Keratinocyte (primary cell): ENCODE data around the gene SPAG16. TPM values are rescaled to one million over a fixed set of nuclear protein-coding genes. Genes with fewer than 3 reads are reported as not detected.

ENCODE experiments used
- DNase-seq: peaks from one replicate; pipeline ENCODE4 v3.0.0-alpha.2; 2011; ENCODE audit warnings: low read depth, missing footprints, low spot score
- FAIRE-seq: peaks from 2 replicates; lab custom pipeline; 2011; peaks lifted over from hg19 to GRCh38; lab: Jason Lieb, UNC
- H2AFZ ChIP-seq: 2 replicates; pipeline ENCODE4 v1.6.0; 2012; ENCODE audit warnings: low read length, control low read depth, inconsistent platforms; ENCODE audit not compliant: control insufficient read depth
- H3K27ac ChIP-seq: 2 replicates; pipeline ENCODE4 v1.5.1; 2011; ENCODE audit warnings: low read length; ENCODE audit not compliant: control insufficient read depth, insufficient read depth
- H3K27me3 ChIP-seq: 3 replicates; pipeline ENCODE4 v1.6.0; 2011; ENCODE audit warnings: low read length; ENCODE audit not compliant: control insufficient read depth, insufficient read depth; ENCODE audit errors: extremely low read depth
- H3K36me3 ChIP-seq, 2 experiments: 2 replicates in 1 of 2; 3 replicates in 1 of 2; pipeline ENCODE4 v1.5.1; 2011; ENCODE audit warnings: low read length in 2 of 2, mild to moderate bottlenecking in 1 of 2; ENCODE audit not compliant: control insufficient read depth in 2 of 2, insufficient read depth in 2 of 2; ENCODE audit errors: extremely low read depth in 1 of 2
- H3K4me1 ChIP-seq: 3 replicates; pipeline ENCODE4 v1.5.1; 2011; ENCODE audit warnings: low read length; ENCODE audit not compliant: control insufficient read depth, insufficient read depth; ENCODE audit errors: extremely low read depth
- H3K4me2 ChIP-seq: 3 replicates; pipeline ENCODE4 v1.6.0; 2011; ENCODE audit warnings: low read depth, low read length; ENCODE audit not compliant: control insufficient read depth, insufficient read depth; ENCODE audit errors: extremely low read depth
- H3K4me3 ChIP-seq, 3 experiments: fragments of 200-600 bp in 1 of 3; sonication (generic) in 1 of 3; 2 replicates in 2 of 3; 3 replicates in 1 of 3; pipeline ENCODE4 v1.5.1; 2011 to 2016; ENCODE audit warnings: low read length in 3 of 3, mild to moderate bottlenecking in 3 of 3, control low read depth in 2 of 3, inconsistent platforms in 1 of 3, low read depth in 1 of 3, mixed read lengths in 1 of 3, mixed run types in 1 of 3, moderate library complexity in 1 of 3; ENCODE audit not compliant: control insufficient read depth in 2 of 3, insufficient read depth in 2 of 3; ENCODE audit errors: extremely low read depth in 1 of 3
- H3K79me2 ChIP-seq: 2 replicates; pipeline ENCODE4 v1.6.0; 2012; ENCODE audit warnings: low read length; ENCODE audit not compliant: control insufficient read depth, insufficient read depth
- H3K9ac ChIP-seq: 3 replicates; pipeline ENCODE4 v1.6.0; 2011; ENCODE audit warnings: low read length; ENCODE audit not compliant: control insufficient read depth, insufficient read depth; ENCODE audit errors: extremely low read depth
- H3K9me1 ChIP-seq: 3 replicates; pipeline ENCODE4 v1.6.0; 2011; ENCODE audit warnings: low read length; ENCODE audit not compliant: control insufficient read depth, insufficient read depth; ENCODE audit errors: extremely low read depth
- H3K9me3 ChIP-seq: 2 replicates; pipeline ENCODE4 v1.5.1; 2012; ENCODE audit warnings: low read depth, low read length; ENCODE audit not compliant: control insufficient read depth
- H4K20me1 ChIP-seq: 3 replicates; pipeline ENCODE4 v1.6.0; 2011; ENCODE audit warnings: low read length; ENCODE audit not compliant: control insufficient read depth, insufficient read depth; ENCODE audit errors: extremely low read depth
- EZH2 ChIP-seq: IDR thresholded peaks from one replicate; pipeline ENCODE4 v1.6.1; 2012; ENCODE audit warnings: inconsistent platforms, mild to moderate bottlenecking, low read length, moderate library complexity
- dilution Hi-C: fragments of 300-500 bp; cut with MboI; formaldehyde crosslinking; loops from one replicate; pipeline ENCODE4 v1.7.0; 2020; ENCODE audit warnings: low sequenced_read_pairs; ENCODE audit not compliant: extremely low pct_ligation_motif_present
- polyA plus RNA-seq, 5 experiments: library from polyadenylated mRNA; depleted of rRNA in 3 of 5; stranded (reverse) in 3 of 5; stranded (forward) in 1 of 5; unstranded in 1 of 5; fragments of >200 nt; gene quantifications; 1 replicate in 1 of 5; 2 replicates in 3 of 5; 3 replicates in 1 of 5; pipeline versions ENCODE4 v1.2.1 to v1.2.3, GENCODE V29; 2011 to 2012; ENCODE audit warnings: missing spikeins in 2 of 5, low read depth in 1 of 5, low replicate concordance in 1 of 5
- TF ChIP-seq, protein P1 (sequence below), 3 experiments: IDR thresholded peaks in 1 of 3; conservative IDR thresholded peaks in 1 of 3; optimal IDR thresholded peaks in 1 of 3; 2 replicates in 2 of 3; 3 replicates in 1 of 3; pipeline versions ENCODE3 to v1.5.1; 2011; ENCODE audit warnings: low read length in 3 of 3, mild to moderate bottlenecking in 3 of 3, moderate library complexity in 2 of 3, control low read depth in 1 of 3, inconsistent platforms in 1 of 3; ENCODE audit not compliant: insufficient read depth in 2 of 3; ENCODE audit errors: extremely low read depth in 1 of 3

SPAG16 gene
- polyA plus RNA-seq, 1 donor (not counting 4 experiments of a cell fraction or from before 2014, with no cell fraction given), result 19.6 TPM

DNA sequence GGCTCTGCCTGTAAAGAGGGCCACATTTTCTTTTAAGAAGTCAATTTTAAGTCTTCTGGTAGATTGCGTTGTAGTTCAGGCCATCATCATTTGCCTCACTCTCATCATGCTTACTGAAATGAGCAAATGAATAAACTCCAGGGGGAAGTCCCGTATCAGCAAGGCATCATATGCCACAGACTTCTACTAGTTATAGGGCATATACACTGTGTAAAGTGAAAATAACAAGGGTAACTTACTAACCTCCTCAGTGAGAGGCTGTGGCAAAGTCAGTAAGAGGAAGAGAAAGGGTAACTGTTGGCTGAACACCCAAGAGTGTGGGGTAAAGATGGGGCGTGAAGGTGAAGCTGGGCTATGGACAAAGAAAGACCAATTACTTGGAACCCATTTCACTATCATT, 456.2 kb downstream of the SPAG16 start:
- Histone ChIP-seq H3K79me2 (no peaks in the 10 kb centered on the region), H2AFZ (no peak overlapping the region)
- no peak for FAIRE-seq

DNA sequence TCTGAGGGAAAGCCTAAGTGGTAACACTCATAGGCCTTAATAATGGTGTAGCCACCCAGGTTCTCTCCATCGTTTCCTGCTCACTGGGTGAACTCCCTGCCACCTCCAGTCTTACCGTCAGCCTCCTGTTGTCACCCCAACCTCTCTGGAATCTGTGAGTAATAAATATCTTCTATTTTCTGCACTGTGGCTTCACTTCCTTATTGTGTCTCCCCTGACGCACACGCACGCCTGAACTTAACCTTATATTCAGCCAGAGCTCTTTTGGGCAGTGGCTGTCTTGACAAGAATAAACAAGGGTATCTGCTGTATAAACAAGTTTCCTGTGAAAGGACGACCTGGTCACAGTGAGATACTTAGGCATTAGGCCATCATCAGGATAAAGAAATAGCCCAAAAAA, 467.2 kb downstream of the SPAG16 start:
- Histone ChIP-seq H3K27ac (no peak overlapping the region), H3K9me1 (no peaks in the 10 kb centered on the region), H3K9ac (no peak overlapping the region), H3K9me3 (no peaks in the 10 kb centered on the region), H2AFZ (no peak overlapping the region), H3K4me2 (no peak overlapping the region), H4K20me1 (no peaks in the 10 kb centered on the region), H3K4me3 (no peak overlapping the region), H3K79me2 (no peaks in the 10 kb centered on the region), H3K4me1 (no peaks in the 10 kb centered on the region), H3K27me3 (no peaks in the 10 kb centered on the region), H3K36me3 (no peaks in the 10 kb centered on the region)
- TF ChIP-seq, protein P1, sequence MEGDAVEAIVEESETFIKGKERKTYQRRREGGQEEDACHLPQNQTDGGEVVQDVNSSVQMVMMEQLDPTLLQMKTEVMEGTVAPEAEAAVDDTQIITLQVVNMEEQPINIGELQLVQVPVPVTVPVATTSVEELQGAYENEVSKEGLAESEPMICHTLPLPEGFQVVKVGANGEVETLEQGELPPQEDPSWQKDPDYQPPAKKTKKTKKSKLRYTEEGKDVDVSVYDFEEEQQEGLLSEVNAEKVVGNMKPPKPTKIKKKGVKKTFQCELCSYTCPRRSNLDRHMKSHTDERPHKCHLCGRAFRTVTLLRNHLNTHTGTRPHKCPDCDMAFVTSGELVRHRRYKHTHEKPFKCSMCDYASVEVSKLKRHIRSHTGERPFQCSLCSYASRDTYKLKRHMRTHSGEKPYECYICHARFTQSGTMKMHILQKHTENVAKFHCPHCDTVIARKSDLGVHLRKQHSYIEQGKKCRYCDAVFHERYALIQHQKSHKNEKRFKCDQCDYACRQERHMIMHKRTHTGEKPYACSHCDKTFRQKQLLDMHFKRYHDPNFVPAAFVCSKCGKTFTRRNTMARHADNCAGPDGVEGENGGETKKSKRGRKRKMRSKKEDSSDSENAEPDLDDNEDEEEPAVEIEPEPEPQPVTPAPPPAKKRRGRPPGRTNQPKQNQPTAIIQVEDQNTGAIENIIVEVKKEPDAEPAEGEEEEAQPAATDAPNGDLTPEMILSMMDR (optimal IDR thresholded peaks at IDR 0.05 in 1 of 3, IDR thresholded peaks at IDR 0.05 in 1 of 3, conservative IDR thresholded peaks at IDR 0.05 in 1 of 3; ENCODE audit: extremely low read depth in 1 of 3, insufficient read depth in 2 of 3, low read length in 3 of 3), result no peak
- dilution Hi-C loops, result no loop called here
- DNase-seq, result no peak
- no peak for FAIRE-seq

More for the DNA sequence above, 456.2 kb downstream of the SPAG16 start:
- H3K4me3 ChIP-seq, result no peak overlapping the region
- no peaks in the 10 kb centered on the region for H4K20me1 ChIP-seq
- H3K4me2 ChIP-seq, result no peak overlapping the region
- H3K9ac ChIP-seq, result no peak overlapping the region
- H3K27me3 ChIP-seq, result no peaks in the 10 kb centered on the region
- no peaks in the 10 kb centered on the region for H3K4me1 ChIP-seq
- H3K36me3 ChIP-seq, result no peaks in the 10 kb centered on the region
- H3K9me1 ChIP-seq, result no peaks in the 10 kb centered on the region
- no peak overlapping the region for H3K27ac ChIP-seq
- dilution Hi-C loops, result no loop called here
- no peak for DNase-seq
- TF ChIP-seq EZH2, result no peak
- TF ChIP-seq, protein P1 (optimal IDR thresholded peaks at IDR 0.05 in 1 of 3, IDR thresholded peaks at IDR 0.05 in 1 of 3, conservative IDR thresholded peaks at IDR 0.05 in 1 of 3; ENCODE audit: extremely low read depth in 1 of 3, insufficient read depth in 2 of 3, low read length in 3 of 3), result no peak
- no peaks in the 10 kb centered on the region for H3K9me3 ChIP-seq
